GM18909 (cell line): ENCODE data around the gene FAT1.

Source experiments
- ATAC-seq: cut with Tn5 transposase; IDR thresholded peaks from one replicate; pipeline ENCODE4 v1.9.1; 2021; ENCODE audit warnings: mild to moderate bottlenecking; ENCODE audit not compliant: unreplicated experiment, poor library complexity

The FAT1 gene

DNA sequence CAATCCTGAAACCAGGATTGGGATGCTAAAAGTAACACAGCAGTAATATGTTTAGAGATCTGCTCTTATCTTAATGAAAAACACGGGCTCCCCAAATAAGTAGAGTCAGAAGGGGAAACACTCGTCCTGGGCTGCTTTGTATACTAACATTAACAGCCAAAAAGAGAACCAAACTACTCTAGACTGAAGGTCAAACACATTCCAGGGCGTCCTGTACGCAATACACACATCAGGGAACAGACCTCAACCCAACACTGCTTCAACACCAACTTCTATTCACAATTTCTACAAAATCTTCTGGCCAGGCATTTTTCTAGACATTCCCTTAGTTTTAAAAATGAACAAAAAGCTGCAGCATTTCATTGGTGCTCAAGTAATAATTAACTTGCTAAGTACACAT, 21.4 kb downstream of the FAT1 start:
- ATAC-seq: no peak

DNA sequence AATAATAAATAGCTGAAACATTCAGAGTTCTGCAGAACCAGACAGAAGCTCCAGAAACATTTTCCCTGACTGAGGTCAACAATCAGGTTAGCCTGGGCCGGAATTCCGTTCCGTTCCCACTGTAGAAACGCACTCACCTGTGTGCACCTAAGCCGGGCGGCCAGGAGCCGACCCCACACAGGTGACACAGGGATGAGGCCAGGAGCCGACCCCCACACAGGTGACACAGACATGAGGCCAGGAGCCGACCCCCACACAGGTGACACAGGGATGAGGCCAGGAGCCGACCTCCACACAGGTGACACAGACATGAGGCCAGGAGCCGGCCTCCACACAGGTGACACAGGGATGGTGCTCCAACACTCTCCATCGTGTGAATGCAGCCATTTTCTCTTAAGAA, 21.9 kb downstream of the FAT1 start:
- ATAC-seq: no peak

DNA sequence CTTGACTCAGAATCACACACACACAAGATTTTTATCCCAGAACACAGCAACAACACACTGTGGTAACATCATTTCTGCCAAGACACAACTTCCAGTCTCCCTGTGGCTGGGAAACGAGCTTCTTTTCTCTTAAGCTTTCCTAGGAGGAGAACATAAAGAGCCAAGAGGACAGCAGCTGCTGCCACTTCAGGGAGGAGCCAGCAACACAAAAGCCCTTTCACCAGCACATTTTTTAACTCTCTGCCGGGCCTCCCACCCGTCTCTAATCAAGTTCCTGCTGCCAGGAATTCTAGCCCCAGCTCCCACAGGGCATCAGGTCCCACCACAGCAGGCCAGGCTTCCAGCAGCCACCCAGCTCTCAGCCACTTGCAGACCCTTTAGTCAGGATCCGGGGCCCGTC, 22.4 kb downstream of the FAT1 start:
- no peak for ATAC-seq

DNA sequence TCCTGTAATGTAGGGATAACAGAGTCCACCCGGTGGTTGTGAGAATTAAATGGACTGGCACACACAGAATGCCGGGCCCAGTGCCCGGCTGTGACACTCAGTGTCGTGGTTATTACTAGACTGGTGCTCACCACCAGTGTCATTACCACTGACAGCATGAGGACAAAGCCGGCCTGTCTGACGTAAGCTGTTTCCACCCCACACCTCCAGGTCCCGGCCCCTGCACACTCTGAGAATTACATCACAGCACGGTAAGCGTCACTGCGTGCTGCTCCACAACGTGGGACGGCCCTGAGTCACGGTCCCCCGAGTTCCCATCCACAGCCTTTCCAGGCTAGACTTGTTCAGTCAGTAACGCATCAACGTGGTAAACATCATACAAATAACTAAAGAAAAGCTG, 22.9 kb downstream of the FAT1 start:
- ATAC-seq: no peak

GRCh38 chr4:186699881-186700397, 23.7 kb downstream of the FAT1 start:
- no peak for ATAC-seq

DNA sequence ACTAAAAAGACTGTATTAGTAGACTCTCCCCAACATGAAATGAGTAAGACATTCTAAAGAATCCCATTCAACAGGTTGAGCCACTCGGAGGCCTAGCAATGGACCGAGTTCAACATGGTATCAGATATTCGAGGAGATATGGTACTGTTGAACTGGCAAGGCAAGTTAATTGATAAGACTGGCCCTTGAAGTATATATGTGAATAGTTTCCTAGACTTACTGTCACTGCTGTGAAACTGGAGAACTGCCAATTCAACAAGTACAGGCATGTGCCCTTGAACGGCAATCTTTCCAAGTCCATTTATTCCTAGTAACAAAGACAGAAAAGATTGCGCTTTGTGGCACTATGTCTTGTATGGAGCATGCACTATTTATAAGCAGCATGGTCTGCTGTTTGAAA, 24.4 kb downstream of the FAT1 start:
- no peak for ATAC-seq

- no peak for ATAC-seq
Measured at GRCh38 chr4:186698525-186698924, 25.1 kb downstream of the FAT1 start.

DNA sequence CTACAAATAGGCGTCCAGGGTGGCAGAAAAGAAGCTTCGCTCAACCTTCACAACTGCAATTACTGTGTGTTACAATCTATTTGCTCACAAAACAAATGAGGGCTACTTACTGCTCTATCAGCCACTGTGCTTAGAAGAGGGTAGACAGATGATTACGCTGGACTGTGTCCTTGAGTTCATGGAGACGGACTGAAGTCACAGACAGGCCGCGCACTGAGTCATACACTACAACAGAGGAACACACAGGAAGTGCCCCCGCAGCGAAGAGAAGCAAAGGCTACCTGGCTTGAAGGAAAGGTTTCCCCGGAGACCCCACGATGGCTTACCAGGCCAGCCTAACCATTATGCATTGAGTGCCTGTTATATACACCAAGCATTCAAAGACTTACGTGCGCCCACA, 25.6 kb downstream of the FAT1 start:
- no peak for ATAC-seq

GRCh38 chr4:186695392-186695791, 28.3 kb downstream of the FAT1 start:
- no peak for ATAC-seq

DNA sequence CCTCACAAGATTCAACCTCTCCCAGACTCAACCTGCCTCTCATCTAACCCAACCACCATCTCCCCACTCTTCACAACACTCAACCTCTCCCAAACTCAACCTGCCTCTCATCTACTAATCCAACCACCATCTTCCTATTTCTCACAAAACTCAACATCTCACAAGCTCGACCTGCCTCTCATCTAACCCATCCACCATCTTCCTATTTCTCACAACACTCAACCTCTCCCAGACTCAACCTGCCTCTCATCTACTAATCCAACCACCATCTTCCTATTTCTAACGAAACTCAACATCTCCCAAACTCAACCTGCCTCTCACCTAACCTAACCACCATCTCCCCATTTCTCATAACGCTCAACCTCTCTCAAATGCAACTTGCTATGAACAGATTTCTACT, 29.8 kb downstream of the FAT1 start:
- no peak for ATAC-seq

GRCh38 chr4:186693159-186693815, 30.4 kb downstream of the FAT1 start:
- no peak for ATAC-seq

GRCh38 chr4:186691396-186691795, 32.3 kb downstream of the FAT1 start:
- no peak for ATAC-seq

GRCh38 chr4:186689476-186689875, 34.2 kb downstream of the FAT1 start:
- no peak for ATAC-seq

DNA sequence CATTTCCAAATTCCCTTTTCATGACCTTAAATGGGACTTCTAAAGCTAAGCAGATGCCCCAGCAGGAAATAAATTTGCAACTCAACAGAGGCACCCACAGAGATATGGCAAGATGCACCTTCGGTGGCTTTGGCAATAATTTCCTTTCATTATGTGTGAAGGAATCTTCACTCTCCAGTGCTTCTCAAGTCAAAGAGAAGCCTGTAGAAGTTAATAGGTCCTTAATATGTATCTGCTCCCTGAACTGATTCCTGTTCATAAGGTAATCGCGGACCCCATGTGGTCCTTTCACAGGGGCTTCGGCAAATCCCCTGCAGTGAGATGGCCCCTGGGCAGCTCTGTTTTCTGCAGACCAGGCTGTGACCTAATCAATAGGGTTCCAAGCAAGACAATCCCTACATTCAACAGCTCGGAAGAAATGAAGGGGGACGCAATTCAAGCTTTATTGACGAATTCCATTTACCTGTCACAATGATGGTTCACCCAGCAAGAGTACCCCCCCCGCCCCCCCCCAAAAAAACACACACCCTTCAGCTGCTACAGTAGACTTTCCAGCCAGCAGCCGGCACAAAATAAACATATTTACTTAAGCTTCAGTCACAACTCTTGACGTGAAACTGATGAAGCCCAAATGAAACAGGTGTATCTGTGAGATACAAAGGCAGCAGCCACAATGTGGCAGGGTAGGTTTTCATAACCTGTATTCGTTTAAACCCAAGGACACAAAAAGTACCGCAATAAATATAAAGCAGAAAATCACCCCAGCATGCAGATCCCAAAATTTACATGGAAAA, 35.3 kb downstream of the FAT1 start:
- no peak for ATAC-seq

DNA sequence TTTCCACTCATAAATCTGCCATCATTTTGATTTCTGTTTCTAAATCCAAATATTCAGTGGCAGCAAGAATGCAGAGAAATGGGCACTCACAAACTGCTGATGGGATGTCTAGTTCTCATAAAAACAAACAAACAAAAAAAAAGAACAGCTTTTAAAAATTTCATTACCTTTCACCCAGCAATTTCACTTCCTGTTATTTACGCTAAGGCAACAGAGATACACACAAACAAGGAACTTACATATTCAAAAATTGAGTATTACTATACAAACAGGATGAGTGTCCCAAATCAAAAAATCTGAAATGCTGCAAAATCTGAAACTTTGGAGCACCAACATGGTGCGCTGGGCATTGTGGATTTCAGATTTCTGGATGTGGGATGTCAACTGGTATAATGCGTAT, 36.4 kb downstream of the FAT1 start:
- no peak for ATAC-seq

DNA sequence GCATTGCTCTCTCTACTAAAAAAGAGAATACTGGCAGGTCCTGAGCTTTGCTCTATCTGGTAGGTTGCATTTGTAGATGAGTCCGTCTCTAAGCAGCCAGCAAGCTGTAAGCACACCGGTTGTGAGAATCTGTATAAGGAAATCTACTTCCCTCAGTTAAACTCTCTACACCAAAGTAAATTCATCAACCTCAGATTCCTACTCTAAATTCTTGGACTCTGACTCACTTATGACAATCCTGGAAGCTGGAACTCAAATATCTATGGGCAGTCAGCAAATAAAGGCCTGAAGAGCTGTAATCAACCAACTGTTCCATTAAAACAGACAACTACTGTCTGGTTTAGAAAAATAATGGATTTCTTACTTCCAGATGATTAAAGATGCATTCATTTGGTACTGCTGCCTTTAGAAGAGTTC, 37.9 kb downstream of the FAT1 start:
- ATAC-seq: no peak

- no peak for ATAC-seq
Measured at GRCh38 chr4:186684889-186685309, 38.8 kb downstream of the FAT1 start.

DNA sequence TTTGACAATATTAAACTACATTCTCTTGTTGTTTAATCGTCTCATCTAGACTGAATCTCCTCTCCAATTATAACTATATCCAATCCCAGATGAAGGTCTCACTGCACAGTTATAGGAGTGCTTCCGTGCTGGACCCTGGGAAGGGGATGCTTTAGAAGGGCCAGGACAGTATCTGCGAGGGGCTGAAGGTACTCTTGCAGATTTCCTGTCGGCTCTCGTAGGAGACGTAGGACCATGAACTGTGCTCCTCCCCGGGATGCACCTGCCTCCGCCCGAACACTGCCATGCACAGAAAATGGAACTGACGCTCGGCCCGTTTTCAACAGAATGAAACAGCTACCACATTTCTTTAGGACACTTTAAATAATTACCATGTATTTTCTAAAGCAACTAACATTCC, 39.4 kb downstream of the FAT1 start:
- no peak for ATAC-seq

GRCh38 chr4:186680641-186681040, 43.0 kb downstream of the FAT1 start:
- ATAC-seq: no peak

DNA sequence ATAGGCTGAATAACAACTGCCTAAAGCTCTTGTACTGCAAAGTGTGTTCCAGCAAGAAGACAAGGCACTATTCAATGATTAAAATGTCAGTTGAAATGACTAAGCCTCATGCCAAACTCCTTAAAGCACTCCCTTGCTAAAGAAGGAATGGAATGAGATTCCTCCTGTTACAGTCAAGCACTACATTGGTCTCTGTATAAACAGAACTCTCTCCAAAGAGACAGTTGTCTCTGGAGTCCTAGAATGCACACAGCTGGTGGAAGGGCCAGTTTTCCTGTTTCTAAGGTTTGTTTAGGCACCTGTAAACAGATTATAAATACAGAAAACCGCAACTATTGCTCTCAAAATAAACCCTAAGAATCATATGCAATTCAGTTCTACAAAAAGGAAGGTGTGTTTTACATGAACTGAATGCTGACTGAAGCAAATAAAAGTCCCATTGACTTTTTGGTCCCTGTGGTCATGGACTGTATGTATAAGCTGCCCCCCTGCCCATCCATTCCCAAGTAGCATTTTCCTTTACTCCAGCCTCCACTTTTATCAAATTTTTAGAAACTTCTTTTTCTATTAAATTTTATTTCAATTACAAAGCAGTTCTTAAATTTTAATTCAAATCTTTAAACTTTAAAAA, 47.0 kb downstream of the FAT1 start:
- no peak for ATAC-seq

DNA sequence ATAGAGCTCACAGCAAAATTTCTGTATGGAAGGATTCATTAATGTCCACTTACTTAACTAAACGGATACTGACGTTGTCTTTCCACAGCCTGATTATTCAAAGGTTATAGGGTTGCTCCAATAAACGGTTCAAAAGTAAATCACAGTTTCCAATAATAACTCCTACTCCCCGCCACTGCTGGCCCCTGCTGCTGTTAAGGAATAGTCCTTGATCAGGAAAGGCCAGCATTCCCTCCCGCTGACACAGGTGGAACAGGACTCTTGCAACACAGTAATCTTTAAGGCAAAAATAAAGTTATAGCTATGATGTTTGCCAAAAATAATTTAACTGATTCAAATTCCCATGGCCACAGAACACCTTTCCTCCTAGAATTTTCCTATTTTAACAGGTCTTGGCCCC, 53.9 kb downstream of the FAT1 start:
- ATAC-seq: no peak
